GM21717 (cell line): ENCODE data around the gene ALOX12.

Experiments used
- ATAC-seq: cut with Tn5 transposase; IDR thresholded peaks from one replicate; pipeline ENCODE4 v1.9.1; 2021; ENCODE audit warnings: mild to moderate bottlenecking, moderate library complexity; ENCODE audit not compliant: unreplicated experiment

ALOX12 gene

GRCh38 chr17:7021993-7022778 lies 26.3 kb downstream of the ALOX12 start:
- ATAC-seq, result peak; percentile 48

GRCh38 chr17:7022781-7023571 lies 27.1 kb downstream of the ALOX12 start, which contains the start of gene BCL6B:
TSS of gene BCL6B (plus strand) at chr17:7023050. CDS start at chr17:7023672, 622 bp downstream.
- no peak for ATAC-seq

DNA sequence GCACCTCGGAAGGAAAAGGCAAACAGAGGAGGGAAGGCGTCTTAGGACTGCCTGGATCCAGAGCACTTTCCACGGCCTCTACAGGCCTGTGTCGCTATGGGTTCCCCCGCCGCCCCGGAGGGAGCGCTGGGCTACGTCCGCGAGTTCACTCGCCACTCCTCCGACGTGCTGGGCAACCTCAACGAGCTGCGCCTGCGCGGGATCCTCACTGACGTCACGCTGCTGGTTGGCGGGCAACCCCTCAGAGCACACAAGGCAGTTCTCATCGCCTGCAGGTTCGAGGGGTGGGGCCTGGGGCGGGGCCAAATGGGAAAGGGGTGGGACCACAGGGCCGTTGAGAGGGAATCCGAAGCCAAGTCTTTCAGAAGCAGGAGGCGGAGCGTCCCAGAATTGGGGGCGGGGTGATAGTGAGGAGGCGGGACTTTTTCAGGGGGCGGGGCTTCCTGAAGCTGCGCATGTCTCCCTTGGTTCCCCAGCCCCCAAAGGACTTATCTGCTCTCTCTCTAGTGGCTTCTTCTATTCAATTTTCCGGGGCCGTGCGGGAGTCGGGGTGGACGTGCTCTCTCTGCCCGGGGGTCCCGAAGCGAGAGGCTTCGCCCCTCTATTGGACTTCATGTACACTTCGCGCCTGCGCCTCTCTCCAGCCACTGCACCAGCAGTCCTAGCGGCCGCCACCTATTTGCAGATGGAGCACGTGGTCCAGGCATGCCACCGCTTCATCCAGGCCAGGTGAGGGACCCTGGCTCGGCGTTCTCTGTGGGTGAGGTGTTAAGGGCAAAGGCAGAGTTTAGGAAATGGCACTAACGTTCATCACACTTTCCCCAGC lies 27.9 kb downstream of the ALOX12 start:
- no peak for ATAC-seq

DNA sequence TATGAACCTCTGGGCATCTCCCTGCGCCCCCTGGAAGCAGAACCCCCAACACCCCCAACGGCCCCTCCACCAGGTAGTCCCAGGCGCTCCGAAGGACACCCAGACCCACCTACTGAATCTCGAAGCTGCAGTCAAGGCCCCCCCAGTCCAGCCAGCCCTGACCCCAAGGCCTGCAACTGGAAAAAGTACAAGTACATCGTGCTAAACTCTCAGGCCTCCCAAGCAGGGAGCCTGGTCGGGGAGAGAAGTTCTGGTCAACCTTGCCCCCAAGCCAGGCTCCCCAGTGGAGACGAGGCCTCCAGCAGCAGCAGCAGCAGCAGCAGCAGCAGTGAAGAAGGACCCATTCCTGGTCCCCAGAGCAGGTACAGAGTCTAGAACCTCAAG lies 28.5 kb downstream of the ALOX12 start:
- ATAC-seq, result no peak

DNA sequence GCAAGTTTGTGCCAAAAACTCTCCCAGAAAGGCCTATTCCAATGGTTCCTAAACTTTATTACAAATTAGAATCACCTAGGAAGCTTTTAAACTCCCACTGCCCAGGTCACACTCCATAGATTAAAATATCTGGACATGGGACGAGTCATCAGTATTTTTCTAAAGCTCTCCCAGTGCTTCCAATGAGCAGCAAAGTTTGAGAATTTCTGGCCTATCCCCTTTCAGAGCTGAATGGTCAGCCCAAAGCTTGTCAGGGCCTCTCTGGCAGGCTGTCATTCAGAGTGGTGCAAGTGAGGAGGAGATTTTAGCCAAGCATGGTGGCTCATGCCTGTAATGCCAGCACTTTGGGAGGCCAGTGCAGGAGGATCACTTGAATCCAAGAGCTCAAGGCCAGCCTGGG lies 29.4 kb downstream of the ALOX12 start:
- ATAC-seq, result no peak

GRCh38 chr17:7026471-7027115 lies 30.7 kb downstream of the ALOX12 start:
- ATAC-seq, result no peak

DNA sequence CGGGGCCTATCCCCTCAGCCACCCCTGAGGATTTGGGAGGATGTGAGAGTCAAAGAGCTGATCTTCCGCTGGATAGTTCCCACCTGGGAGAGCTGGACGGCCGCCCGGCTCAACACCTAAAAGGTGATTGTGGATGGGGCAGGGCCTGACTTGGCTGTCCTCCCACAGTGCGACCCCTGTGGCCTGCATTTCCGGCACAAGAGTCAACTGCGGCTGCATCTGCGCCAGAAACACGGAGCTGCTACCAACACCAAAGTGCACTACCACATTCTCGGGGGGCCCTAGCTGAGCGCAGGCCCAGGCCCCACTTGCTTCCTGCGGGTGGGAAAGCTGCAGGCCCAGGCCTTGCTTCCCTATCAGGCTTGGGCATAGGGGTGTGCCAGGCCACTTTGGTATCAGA lies 31.5 kb downstream of the ALOX12 start:
- no peak for ATAC-seq

DNA sequence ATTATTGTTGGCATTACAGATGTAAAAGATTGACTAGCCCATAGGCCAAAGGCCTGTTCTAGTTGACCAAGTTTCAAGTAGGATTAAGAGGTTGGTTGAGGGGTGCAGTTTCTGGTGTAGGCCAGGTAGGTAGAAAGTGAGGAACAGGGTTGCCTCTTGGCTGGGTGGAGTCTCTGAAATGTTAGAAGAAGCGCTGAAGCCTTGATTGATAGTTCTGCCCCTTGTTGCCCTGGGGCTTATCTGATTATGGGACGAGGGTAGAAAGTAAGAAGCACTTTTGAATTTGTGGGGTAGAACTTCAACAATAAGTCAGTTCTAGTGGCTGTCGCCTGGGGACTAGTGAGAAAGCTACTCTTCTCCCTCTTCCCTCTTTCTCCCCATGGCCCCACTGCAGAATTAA lies 33.2 kb downstream of the ALOX12 start:
- no peak for ATAC-seq

DNA sequence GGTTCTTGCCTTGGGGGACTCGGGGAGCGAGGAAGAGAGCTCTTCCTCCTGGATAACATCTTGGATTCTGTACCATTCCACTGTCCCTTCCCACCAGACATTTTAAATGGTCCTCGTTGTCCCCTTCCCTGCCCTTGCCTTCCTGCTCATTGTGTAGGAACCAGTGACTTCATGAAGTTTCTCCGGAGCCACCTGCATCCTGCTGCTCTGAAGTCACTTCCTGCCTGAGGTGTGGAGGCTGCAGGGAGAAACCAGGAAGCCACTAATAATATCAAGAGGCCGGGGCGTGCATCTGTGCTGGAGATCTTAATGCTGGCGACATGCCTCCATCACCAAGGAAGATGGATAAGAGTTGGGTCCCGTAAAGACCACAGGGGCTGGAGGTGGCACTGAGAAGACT lies 33.8 kb downstream of the ALOX12 start:
- ATAC-seq, result no peak

DNA sequence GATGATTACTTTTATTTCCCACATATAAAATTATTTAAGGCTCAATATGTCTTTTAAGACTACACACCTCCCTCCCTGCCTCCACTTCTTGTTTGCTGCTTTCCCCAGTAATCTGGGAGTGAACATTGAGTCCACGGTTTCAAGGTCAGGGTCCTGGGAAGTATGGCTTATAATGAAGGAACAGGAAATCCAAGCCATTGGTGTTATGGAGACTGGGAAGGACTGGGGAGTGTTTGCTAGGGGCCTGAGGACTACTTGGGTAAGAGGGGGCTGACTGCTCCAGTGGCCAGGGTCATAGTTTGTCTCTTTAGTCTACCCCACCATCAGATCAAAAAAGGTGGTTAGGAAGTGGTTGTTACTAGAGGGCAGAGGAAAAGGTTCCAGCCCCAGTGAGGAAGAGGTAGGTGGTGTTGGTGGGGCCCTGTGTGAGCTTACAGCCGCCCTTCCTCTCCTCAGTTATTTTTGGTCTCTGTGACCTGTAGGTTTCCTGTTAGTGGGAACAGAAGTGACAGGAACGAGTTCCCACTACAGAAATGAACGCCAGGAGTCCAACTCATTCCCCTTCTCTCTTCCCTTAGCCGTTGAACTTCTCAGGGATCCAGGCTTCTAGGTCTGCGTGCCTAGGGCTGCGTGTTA lies 39.2 kb downstream of the ALOX12 start:
- peak; percentile 11 for ATAC-seq

DNA sequence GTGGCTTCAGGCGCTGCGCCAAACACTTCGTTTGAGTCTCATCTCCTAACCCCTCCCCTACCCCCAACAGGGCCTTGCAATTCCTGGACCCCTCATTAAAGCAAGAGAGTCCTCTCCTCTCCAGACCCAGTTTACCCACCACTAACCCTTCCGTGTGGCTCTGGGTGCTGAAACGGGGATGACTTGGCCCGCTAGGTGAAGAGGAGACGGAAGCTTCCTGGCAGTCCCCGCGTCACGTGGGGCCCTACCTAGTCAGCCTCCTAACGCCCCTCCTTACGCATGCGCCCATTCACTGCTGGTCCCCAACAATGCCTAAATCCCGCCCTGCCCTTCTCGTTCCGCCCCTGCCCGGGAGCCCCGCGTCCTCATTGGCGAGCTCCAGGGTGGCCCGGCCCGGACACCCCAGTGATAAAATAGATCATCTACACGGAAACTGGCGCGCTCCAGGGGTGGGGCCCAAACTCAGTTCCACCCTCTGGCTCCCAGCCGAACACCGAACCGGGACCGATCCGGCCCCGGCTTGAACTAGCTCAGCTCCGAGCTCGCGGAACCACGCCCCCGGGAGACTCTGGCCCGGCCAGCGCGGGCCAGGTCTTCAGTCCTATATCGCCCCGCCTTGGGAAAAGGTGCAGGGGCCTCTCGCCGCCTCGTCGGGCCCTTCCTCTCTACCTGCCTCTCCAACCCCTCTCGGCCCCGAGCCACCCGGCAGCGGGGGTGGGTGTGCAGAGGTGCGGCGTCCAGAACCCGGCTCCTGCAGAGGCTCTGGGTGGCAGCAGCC lies 39.9 kb downstream of the ALOX12 start, which contains the start of gene SLC16A13:
SLC16A13 (plus strand) TSS at position 425 of the 778 bp plus-strand sequence. CDS start 368 bp downstream, outside the sequence.
- peak; percentile 83 for ATAC-seq

- no peak for ATAC-seq
Measured at GRCh38 chr17:7038025-7038862, 42.4 kb downstream of the ALOX12 start.

DNA sequence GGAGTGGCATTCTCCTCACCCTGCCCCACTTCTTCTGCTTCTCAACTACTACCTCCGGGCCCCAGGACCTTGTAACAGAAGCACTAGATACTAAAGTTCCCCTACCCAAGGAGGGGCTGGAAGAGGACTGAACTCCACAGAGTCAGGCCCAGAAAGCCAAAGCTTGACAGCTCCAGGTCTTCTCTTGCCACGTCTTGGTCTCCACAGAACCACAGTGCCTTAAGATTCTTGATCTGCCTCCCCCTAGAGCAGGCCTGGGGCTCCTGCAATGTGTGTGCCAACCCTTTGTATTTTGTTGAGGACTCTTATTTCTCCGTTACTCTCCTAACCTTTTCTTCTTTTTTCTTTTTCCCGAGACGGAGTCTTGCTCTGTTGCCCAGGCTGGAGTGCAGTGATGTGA lies 44.0 kb downstream of the ALOX12 start:
- ATAC-seq, result no peak

GRCh38 chr17:7041607-7042500 lies 46.0 kb downstream of the ALOX12 start:
- ATAC-seq, result no peak

DNA sequence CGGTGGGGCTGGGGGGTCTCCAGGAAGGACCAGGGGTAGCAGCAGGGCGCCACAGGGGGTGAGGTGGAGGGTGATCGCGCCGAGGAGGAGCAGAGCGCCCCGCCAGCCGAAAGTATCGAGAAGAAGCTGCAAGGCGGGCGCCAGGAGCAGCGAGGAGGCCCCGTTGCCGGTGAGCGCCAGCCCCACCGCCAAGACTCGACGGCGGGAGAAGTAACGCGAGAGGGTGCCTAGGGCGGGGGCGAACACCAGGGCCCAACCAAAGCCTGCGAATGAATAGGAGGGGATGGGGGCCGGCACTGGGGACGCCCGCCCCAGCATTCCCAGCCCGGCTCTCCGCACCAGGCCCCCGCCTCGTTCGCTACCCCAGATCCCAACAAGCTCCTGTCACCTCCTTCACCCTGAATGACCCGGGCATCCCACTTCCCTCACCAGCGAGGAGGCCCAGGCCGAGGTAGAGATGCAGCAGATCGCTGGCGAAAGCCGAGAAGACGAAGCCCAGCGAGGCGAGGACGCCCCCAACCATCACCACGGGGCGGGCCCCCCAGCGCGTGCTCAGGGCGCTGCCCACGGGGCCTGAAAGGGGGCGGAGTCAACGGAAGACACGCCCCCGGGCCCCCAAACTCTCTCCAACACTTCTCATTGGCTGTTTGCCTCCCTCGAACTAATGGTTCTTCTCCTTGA lies 46.8 kb downstream of the ALOX12 start:
- ATAC-seq, result no peak

GRCh38 chr17:7043182-7043496 lies 47.3 kb downstream of the ALOX12 start:
- ATAC-seq, result no peak
